Activated effector memory CD4-positive, alpha-beta T cell treated with anti-CD3 and anti-CD28 coated beads, Interleukin-2, amount 50 U/mL, for 16 hours (primary cell): ENCODE measurements around the gene RBM8A.
"Not testable (repeated sequence)": the region's sequence is repeated elsewhere in the genome, so short reads cannot be mapped to it uniquely, and the experiment has no call there.

Source experiments
- DNase-seq: peaks from one replicate; pipeline ENCODE4 v3.0.0-alpha.2; 2020

RBM8A gene

DNA sequence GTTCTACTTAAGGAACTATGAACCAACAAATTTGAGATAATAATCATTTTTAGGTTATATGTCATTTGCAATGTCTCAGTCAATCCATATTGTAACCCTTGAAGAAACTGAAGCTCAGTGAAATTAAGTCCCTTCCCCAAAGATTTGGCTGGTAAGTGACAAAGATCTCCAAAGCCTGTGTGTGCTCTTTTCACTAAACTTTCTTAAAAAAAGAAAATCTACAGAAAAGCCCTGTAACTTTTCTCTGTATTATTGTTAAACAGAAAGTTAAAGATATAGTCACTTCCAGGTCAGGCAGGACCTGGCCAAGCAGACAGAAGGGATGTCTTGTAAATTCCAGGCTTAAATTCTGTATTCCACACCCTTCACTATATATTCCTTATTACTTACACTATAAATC, 29.1 kb upstream of the RBM8A start:
- no peak for DNase-seq

DNA sequence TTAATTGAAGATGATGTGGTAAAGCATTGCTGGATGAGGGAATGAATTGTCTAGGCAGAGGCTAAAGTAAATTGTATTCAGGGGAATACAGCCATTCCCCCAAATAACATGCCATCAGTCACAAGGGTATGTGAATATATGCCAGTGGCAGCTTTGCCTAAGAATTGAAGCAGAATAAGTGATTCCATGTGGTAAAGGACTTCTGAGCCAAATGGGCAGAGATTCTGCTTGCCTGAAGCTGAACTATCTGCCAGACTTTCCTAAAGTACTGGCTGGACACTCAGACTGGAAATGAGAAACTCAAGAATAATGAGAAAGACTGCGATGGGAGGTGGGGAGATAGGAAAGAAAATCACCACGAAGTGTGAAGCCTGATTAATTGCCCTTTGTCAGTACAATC, 28.2 kb upstream of the RBM8A start:
- no peak for DNase-seq

DNA sequence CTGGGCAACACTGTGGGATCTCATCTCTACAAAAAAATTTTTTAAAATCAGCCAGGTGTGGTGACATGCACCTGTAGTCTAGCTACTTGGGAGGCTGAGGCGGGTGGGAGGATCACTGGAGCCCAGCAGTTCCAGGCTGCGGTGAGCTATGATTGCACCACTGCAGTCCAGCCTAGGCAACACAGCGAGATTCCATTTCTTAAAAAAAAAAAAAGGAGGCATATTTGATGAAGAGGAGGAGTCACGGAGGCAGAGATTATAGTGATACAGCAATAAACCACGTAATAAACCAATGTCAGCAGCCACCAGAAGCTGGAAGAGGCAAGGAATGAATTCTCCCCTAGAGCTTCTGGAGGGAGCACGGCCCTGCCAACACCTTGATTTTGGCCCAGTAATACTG, 26.6 kb upstream of the RBM8A start:
- no peak for DNase-seq

DNA sequence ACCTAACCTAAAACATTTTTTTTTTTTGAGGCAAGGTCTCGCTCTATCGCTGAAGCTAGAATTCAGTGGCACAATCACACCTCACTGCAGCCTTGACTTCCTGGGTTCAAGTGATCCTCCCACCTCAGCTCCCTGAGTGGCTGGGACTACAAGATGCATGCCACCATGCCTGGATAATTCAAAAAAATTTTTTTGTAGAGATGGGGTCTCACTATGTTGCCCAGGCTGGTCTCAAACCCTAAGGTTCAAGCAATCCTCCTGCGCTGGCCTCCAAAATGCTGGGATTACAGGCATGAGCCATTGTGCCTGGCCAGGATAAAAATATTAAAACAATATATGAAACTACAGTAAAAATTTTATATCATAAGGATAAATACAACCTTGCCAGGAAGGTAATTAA, 25.6 kb upstream of the RBM8A start:
- no peak for DNase-seq

DNA sequence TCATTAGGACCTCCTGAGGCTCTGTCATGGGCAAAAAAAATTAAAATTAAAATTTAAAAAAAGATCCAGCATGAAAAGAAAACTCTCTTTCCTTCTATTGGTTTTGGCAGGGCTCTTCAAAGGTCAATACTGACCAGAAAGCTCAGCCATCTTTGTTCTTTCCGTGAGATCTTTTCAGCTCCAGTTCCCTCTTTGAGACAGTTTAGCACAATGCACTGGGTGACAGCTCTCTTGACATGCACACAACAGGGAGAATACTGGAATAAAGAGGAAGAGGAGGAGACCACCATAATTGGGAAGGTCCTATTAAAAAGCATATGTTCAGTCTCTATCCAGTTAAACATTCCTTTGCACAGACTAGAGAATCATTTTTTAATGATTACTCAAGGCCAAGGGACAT, 24.2 kb upstream of the RBM8A start:
- no peak for DNase-seq

DNA sequence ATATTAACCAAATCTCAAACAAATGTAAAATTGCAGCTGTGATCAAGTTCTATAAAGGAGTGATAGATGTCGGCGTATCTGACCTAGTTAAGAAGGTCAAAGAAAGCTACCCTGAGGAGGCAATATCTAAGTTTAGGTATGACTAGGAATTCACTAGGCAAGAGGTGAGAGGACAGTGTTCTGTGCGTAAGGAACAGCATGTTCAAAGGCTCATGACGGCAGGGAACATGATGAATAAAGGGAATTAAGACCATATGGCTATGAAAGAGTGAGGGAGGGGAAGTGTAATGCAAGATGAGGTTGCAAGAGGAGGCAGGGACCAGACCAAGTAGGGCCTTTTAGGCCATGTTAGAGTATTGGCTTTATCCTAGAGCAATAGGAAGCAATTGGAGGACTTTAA, 21.9 kb upstream of the RBM8A start:
- DNase-seq: no peak

DNA sequence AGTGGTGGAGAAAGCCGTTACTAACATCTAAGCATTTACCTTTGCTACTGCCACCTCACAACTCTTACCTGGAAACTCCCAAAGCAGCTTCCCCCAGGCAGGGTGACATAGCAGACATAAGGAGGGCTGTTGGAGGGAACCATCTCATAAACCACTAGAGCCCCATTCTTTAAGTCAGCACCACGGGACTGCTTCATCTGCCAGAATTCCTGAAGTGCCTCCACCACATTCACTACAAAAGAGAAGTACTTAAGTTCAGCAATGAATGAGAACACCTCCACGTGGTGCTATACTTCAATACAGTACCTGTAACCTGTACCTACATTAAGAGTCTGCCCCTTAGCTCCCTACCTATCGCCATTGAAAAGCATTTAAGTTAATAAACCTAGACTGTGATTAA, 20.3 kb upstream of the RBM8A start:
- DNase-seq: no peak

DNA sequence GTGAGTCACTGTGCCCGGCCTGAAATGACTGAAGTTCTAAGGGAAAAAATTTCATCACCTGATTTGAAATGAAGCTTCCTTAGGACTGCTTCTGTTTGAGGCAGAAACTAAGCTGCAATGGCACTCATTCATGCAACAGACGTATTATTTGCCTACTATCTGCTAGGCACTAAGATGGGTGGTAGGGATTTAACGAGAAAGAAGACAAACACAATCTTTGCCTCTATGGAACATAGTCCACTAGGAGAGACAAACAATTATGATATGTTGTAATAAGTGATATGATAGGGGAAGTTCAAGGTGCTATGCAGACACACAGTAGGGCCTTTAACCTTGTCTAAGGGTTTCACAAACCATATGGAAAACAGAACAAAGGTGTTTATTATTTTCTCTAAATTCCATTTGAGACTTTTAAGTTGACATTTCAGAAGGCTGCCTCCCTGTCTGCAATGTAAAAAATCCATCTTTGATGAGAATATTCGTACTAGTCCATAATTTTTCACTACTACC, 19.2 kb upstream of the RBM8A start:
- DNase-seq: no peak

DNA sequence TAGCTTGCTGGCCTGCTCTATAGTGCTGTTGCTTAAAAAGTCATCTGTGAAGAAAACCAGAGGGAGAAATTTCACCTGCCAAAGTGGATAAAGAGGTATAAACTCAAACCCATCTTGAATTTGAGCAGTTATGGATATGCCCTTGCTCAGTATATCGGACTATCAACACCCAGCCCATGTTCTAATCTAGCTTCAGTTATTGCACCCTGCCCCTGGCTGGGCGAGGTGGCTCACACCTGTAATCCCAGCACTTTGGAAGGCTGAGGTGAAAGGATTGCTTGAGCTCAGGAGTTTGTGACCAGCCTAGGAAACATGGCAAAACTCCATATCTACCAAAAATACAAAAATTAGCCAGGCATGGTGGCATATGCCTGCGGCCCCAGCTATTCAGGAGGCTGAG, 17.2 kb upstream of the RBM8A start:
- DNase-seq: no peak

DNA sequence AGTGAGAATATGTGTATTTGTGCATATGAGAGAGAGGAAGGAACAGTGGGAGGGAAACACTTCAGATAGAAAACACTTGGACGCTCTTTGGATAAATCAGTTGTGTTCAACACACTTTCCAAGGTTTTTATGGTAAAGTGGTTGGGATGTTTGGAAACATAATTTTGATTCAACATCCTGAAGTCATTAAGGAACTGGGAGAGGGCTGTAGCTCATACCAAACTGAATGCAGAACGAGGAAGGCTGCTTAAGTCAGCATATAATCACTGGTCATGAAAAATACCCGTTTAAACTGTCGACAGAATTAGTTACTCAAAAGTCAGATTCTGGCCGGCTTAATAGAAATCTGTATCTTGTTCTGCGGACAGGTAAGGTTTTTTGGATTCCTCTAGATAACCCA, 15.6 kb upstream of the RBM8A start:
- no peak for DNase-seq

DNA sequence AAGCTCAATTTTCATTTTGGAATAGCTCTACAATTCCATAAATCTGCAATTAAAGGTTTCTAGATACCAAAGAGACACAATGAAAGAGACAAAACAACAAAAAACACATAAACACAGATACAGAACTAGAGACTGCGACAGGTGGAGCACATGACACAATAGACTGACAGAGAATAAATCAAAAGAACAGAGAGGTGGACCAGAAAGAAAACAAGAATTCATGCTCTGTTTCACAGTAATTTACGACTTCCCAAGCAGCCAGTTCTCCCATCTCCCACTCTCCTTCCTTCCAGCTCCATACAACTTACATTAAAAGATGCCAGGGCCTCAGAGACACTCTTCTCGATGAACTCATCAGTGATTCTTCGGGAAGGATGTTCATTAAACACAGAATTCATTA, 15.1 kb upstream of the RBM8A start:
- no peak for DNase-seq

DNA sequence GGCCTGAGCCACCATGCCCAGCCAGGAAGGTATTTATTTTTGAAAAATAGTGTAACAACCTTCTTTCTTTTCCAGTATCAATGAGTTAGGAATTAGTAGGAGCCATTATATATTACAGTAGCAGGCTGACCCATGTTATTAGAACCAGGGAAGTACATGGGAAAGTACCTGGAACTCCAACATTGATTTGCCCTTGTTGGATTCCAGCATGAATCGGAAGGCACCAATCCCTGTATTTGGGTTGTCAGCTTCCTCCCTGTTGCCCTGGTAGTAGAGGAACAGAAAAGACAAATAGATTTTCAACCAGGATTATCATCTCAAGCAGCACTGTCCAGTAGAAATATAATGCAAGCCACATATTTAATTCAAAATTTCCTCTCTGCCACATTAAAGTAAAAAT, 10.2 kb upstream of the RBM8A start:
- no peak for DNase-seq

DNA sequence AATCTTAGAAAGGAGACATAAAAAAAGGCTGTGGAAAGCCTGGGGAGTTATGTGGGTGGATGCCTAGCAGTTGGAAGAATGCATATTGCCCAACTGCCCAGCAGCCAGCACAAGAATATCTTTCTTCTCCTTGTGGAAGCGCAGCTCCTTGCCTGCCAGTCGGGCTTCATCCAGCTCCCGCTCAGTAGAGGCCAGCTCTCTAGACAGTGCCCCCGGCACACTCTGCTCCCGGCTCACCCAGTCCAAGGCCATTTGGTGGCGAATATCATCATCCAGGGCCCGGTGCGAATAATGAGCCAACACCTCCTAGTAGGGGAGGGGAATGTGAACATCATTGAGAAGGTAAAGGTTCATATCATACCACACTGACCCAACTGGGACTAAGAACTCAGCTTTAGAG, 9.0 kb upstream of the RBM8A start:
- no peak for DNase-seq

DNA sequence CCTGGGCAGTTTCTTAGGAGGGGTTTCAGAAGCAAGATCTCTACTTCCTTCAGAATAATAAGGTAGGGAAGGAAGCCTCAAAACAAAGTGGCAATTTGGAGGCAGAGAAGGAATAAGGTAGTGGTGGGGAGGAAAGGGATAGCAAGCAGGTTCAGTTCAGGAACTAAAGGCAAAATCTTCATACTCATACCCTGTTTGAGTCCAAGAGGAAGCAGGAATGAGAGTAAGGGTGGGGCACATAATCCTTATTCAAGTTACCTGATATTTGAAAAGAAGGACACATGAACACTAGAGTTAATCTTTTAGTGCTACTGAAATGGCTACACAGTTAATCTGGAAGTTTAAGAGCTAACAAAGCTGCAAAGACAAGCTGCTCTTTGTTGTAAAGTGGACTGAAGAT, 8.4 kb upstream of the RBM8A start:
- DNase-seq: no peak

DNA sequence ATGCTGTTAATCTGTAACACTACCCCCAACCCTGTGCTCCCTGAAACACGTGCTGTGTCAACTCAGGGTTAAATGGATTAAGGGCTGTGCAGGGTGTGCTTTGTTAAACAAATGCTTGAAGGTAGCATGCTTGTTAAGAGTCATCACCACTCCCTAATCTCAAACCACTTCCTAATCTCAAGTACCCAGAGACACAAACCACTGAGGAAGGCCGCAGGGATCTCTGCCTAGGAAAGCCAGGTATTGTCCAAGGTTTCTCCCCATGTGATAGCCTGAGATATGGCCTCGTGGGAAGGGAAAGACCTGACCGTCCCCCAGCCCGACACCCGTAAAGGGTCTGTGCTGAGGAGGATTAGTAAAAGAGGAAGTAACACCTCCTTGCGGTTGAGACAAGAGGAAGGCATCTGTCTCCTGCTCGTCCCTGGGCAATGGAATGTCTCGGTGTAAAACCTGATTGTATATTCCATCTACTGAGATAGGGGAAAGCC, 5.3 kb upstream of the RBM8A start:
- peak; percentile 71 for DNase-seq

DNA sequence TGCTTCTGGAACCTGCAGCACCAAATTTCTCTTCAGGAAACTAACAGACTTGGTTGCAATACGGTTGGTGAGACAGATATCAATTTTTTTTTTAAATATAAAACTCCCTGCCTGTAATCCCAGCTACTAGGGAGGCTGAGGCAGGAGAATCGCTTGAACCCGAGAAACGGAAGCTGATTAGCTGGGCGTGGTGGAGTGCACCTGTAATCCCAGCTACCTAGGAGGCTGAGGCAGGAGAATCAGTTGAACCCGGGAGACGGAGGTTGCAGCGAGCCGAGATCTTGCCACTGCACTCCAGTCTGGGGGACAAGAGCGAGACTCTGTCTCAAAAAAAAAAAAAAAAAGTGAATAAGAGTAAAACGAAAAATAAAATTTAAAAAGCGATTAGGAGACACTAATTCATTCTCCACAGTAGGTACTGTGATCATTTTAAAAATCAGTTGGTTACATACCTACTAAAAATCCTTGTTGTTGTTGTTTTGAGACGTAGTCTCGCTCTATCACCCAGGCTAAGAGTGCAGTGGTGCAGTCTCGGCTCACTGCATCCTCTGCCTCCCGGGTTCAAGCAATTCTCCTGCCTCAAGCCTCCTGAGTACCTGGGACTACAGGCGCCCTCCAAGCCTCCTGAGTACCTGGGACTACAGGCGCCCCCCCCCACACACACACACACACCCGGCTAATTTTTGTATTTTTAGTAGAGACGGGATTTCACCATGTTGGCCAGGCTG, 796 bp upstream of the RBM8A start:
- DNase-seq: no peak

DNA sequence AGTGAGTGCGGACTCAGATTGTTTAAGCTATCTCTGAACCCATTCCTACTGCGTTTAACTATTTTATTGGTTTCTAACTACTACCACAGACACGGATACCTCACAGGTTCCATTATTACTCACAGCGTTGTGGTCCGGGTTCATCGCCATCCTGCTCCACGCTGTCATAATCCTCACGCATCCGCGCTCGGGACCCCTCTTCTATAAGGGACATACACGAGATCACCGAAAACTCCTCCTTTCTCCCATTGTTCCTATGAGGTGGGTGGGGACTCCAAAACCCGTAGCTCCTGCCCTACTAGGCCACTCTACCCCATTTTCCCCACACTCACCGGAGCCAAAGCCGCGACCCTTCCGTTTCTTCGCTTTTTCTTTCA, 610 bp downstream of the RBM8A start:
- peak; percentile 82 for DNase-seq

DNA sequence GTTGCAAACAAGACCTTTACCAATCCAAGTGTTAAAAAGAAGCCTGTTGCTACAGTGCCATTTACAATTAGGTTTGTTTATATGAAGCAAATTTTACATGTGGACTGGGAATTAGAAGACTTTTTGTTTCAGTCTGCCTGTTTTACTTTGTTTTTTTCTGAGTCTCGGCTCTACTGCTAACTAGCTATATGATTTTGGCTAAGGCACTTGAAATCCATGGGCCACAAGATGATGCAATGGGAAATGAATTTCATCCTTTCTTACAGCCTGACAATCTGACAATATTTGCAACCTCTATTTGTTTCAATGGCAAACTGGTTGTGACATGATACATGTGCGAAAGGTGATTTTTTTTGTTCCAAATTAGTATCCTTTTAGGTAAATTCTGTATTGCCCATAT, 5.0 kb downstream of the RBM8A start:
- DNase-seq: no peak

DNA sequence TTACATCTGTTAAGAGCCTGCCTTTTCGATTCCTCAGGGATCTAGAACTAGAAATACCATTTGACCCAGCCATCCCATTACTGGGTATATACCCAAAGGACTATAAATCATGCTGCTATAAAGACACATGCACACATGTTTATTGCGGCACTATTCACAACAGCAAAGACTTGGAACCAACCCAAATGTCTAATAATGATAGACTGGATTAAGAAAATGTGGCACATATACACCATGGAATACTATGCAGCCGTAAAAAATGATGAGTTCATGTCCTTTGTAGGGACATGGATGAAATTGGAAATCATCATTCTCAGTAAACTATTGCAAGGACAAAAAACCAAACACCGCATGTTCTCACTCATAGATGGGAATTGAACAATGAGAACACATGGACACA, 7.0 kb downstream of the RBM8A start:
- not testable (repeated sequence) for DNase-seq

DNA sequence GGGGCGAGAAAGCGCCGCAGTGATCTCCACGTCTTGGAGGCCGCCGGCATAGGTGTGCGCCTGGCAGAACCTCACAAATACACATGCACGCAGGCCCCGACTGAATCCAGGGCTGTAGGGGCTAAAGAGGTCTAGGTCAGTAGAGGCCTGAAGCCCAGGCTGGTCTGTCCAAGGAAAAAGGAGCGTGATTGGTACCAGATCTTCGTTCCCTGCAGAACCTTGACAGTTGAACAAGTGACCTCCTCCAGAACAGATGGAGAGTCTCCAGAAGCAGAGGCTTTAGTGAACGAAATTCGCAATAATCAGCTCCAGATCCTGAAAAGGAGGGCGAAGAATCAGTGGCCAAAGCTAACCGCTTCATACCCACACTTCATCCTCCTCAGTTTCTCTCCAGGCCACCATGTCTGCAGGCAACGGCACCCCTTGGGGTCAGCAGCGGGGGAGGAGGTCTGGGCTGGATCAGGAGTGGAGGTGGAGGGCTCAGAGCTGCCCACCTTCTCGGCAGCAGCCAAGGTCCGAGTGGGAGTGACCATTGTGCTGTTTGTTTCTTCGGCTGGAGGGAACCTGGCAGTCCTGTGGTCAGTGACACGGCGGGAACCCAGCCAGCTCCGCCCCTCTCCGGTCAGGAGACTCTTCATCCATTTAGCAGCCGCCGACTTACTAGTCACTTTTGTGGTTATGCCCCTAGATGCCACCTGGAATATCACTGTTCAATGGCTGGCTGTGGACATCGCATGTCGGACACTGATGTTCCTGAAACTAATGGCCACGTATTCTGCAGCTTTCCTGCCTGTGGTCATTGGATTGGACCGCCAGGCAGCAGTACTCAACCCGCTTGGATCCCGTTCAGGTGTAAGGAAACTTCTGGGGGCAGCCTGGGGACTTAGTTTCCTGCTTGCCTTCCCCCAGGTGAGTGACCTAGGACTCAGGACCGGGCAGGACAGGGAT, 8.0 kb downstream of the RBM8A start:
- peak; percentile 68 for DNase-seq

DNA sequence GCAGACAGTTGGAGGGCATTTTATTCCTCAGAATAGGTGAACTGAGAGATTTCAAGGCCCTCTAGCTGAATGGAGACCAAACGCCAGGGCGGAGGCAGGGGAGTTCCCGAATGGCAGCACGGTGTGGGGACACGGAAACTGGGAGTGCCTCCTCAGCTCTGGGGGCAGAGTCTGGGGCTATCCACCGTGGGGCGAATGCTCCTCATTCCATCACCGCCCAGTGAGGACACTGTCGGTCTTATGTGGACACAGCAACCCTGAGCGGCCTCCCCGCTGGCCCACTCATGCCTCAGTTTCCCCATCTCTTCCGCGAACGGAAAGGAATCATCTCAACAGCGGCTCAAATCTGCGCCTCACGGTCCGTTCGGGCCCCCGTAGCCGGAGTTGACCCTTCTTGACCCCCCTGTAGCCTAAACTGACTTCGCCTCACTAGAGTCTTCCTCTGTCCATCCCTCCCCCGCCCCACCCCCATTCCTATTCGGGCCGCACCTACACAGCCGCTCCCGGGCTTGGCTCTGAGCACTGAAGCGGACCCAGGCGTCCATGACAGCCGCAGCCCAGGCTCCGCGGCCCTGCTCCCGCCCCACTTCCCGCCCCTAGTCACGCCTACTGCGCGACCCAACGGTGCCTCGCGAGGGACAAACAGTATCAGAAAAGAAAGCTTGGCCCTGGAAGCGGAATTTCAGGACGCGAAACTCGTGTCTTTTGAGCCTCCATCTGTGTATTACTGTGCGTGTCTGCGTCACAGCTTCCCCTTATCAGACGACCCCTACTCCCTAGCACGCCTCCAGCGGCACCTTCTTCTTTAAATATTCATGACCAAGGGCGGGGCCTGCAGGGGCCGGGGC, 8.9 kb downstream of the RBM8A start, which contains the start of gene PEX11B:
Gene PEX11B (minus strand): TSS at position 574 of the 848 bp plus-strand sequence. CDS start 29 bp downstream, at position 545.
- DNase-seq: peak; percentile 97

DNA sequence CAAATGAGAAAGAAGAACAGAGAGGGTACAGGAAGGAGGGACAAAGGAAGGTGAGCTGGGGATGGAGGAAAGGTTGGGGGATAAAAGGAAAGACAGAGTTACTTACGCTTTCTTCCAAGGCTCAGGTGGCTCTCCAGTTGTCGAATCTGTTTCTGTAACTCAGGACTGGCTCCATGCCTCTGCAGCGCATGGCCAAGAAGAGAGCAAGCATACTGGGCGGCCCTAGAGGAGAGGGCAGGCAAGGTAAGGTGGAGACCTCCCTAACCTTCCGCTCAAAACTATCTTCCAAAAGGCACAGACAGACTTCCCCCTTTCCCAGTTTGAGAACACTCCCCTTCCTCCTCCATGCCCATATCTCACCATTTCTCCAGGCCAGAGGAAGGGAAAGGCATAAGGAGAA, 9.7 kb downstream of the RBM8A start:
- no peak for DNase-seq

DNA sequence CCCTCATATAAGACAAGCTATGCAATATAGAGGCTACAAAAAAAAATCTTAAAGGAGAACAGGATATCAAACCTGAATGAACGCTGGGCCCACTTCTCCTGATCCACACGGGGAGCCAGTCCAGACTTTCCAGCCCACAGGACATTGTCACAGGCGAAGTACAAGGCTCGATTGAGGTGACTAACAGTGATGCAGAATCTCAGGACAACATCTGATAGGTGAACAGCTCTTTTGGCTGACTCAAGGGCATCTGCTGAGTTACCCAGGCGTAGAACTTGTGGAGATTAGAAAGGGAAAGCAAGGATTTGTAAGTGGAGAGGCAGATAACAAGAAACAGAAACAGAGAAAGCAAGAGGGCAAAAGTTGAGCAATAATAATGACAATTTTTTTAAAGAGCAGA, 10.5 kb downstream of the RBM8A start:
- DNase-seq: no peak
